ENCODE measurements around the gene SLC25A23. TPM values are rescaled to one million over a fixed set of nuclear protein-coding genes. Genes with fewer than 3 reads are reported as not detected.

SLC25A23 gene
- total and polyA plus RNA-seq, 9 of the 15 experiments (the other 6 are each of a cell fraction or from before 2014, with no cell fraction given) = 6.1 to 72.0 (median 26.6) TPM

- TF ChIP-seq ZNF75A (CRISPR knock-in tag; IDR thresholded peaks at IDR 0.05) (no peak), HEY1 (CRISPR knock-in tag; IDR thresholded peaks at IDR 0.05; ENCODE audit: borderline replicate concordance) (no peak), NR3C1 (CRISPR knock-in tag; IDR thresholded peaks at IDR 0.05) (no peak), ZNF224 (CRISPR knock-in tag; IDR thresholded peaks at IDR 0.05) (no peak), ARNT (IDR thresholded peaks at IDR 0.05) (no peak), PTBP1 (IDR thresholded peaks at IDR 0.05; ENCODE audit: low read depth, low read length) (no peak), ZBTB49 (CRISPR knock-in tag; IDR thresholded peaks at IDR 0.05; ENCODE audit: borderline replicate concordance) (0 out of 2 replicates have a peak, but pooled peaks have one; percentile 17)
These were observed 22.1 kb upstream of the SLC25A23 start, which contains the start of gene DENND1C (continued) for GRCh38 chr19:6481541-6482342.

All from K562 (cell line).